Fibroblast of peridontal ligament (primary cell): Measurements from ENCODE around the gene SSTR3.
A peak's percentile ranks its signal among the peaks of the same experiment; 100 is the strongest.

Experiments
- DNase-seq: peaks from one replicate; pipeline ENCODE4 v3.0.0-alpha.2; 2010; ENCODE audit errors: extremely low read depth

SSTR3 gene

DNA sequence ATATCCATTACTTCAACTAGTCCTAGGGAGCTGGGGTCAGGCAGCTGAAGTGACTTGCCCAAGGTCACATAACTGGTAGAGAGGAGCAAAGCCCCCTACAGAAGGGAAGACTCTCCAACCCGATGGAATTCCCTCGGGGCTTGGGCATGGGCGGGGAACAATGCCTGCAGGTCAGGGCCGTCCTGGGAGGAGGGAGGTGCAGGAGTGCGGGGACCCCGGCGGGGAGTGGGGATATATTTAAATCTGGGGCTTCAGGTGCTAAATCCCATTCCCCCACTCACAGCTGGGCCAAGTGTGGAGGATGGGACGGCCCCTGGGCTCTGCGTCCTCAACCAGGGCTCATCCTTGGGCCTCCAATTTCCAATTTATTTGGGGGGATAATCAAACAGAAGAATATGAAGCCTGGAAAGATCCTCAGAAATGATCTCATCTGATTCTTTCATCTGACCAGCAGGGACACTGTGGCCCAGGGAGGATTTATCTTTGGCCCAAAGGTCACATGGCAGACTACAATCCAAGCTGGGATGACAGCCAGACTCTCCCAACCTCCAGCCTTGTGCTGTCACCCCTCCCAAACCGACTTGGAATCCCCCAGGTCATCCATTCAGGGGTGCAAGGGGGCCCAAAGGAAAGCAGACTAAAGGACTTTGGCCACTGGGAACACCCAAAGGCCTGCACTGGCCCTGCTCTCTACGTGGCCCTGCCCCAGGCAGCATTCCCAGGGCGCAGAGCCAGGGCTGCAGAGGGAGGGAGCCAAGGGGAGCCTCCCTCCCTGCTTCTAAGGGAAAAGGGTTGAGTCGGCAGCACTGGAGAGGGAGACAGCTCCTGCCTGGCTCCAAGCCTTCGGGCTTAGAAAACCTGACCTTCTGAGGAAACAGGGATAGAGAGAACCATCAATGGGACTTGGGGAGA, 15.5 kb downstream of the SSTR3 start:
- DNase-seq = peak; percentile 87

DNA sequence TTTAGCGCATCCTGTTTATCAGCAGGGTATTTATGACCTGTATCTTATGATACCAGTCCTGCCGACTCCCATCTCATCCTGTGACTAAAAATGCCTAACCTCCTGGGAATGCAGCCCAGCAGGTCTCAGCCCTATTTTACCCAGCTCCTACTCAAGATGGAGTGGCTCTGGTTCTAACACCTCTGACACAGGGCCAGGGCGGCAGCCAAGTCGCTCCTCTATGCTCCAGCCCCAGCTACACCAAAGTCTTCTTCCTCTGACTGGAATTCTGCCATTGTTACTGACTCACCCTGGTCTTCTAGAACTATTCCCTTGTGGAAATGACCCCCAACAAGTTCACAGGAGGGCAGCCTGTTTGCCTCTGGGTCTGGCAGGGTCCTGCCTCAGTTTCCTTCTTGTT, 16.4 kb downstream of the SSTR3 start:
- no peak for DNase-seq

DNA sequence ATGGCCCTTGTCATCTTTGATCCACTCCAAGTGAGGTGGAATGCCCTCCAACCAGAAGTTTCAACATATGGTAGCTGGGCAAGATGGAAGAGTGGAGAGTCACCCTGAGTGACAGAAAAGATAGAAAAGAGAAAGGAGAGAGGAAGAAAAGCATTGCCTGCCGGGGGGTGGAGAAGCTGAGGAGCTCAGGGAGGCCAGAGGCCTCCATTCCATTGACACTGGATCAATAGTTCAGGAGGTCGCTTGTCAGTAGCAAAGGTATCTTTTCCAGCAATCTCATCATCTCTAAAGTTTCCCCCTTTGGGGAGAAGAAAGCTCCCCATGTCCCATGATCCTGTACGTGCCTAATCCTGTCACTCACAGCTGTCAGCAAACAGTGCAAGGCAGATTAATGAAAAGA, 17.5 kb downstream of the SSTR3 start:
- DNase-seq = no peak

DNA sequence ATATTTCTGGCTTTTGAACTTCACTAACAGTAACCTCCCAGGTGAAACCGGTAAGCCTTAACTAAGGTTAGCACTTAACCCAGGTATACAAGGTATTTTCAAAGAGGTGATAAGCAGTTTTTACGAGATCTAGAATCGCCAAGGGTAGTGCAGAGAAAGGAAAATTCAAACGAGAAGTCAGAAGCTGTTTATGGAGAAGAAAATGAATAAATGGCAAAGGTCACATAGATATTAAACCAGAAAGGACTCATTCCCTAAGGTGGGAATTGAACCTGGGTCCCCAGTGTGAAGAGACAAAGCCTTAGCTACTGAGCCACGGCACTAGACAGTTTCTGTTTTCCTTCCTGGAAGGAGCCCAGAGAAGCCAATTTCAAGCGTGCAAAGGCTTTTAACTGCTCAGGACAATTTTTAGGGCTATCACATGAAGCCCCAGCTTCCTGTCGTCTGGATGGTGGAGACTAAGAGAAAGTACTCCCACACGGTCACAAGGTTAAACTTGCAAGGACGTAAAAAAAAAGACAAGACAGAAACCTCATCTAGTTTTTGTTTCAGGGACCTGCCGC, 18.6 kb downstream of the SSTR3 start:
- peak; percentile 63 for DNase-seq

DNA sequence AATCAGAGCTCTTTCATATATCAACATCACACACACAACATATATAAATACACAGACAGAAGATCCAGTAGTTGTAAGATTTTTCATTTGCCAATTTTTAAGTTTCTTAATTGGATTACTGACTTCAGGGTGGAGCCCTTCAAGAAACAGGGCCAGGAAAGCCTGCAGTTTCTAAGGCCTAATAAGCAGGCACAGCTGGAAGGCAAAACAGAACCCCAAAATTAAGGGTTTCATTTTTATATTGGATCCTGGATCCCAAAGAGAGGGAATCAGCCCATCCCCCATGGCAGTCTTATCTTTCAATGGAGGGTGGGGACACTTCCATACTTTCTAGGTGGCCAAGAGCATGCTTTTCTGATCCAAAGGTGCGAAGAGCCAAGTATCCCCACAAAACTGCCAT, 19.5 kb downstream of the SSTR3 start:
- no peak for DNase-seq

DNA sequence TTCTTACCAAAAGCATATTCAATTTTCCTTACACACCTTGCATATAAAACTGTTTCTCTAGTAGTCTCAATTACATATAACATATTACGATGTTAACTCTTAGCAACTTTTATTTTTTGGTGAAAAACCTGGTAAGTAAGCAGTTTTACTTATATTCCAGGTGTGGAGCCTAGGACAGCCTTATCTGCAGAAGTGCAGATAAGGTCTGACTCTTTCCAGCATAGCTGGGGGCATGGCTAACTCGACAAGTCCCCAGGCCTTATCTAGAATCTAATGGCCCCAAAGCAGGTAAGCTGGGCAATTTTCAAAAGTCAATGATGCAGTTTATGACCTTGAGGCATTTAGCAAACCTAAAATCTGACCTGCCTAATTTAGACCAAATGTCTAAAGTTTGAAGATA, 20.1 kb downstream of the SSTR3 start:
- DNase-seq = no peak

DNA sequence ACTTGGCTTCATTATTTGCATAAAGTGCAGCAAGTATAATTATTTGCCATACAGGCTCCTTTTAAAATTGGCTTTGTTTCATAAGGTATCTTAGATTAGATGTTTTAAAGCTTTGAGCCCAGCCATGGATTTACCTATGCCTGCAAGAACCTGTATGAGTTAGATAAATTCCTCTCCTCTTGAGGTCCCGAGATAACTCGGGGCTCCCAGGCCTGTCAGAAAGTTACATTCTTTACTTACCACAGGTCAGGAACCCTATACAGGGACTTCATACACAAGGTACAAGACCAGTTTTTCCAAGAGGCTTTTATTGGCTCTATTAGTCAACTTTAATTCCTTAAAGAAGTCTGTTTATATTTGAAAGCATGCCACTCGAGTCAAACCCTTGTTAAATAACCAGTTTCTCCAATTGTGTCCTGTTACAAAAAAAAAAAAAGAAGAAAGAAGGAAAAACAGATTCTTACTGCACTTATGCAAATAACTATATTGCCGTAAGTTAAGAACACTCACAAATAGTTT, 22.0 kb downstream of the SSTR3 start:
- DNase-seq = no peak

DNA sequence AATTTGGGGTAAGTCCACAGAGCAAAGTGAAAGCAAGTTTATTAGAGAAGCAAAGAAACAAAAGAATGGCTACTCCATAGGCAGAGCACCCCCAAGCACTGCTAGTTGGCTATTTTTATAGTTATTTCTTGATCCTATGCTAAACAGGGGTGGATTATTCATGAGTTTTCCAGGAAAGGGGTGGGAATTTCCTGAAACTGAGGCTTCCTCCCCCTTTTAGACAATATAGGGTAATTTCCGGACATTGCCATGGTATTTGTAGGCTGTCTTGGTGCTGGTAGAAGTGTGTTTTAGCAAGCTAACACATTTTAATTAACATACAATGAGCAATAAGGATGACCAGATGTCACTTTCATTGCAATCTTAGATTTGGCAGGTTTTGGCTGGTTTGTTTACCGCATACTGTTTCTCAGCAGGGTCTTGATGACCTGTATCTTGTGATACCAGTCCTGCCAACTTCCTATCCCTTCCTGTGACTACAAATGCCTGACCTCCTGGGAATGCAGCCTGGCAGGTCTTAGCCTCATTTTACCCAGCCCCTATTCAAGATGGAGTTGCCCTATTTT, 23.3 kb downstream of the SSTR3 start:
- DNase-seq = no peak

DNA sequence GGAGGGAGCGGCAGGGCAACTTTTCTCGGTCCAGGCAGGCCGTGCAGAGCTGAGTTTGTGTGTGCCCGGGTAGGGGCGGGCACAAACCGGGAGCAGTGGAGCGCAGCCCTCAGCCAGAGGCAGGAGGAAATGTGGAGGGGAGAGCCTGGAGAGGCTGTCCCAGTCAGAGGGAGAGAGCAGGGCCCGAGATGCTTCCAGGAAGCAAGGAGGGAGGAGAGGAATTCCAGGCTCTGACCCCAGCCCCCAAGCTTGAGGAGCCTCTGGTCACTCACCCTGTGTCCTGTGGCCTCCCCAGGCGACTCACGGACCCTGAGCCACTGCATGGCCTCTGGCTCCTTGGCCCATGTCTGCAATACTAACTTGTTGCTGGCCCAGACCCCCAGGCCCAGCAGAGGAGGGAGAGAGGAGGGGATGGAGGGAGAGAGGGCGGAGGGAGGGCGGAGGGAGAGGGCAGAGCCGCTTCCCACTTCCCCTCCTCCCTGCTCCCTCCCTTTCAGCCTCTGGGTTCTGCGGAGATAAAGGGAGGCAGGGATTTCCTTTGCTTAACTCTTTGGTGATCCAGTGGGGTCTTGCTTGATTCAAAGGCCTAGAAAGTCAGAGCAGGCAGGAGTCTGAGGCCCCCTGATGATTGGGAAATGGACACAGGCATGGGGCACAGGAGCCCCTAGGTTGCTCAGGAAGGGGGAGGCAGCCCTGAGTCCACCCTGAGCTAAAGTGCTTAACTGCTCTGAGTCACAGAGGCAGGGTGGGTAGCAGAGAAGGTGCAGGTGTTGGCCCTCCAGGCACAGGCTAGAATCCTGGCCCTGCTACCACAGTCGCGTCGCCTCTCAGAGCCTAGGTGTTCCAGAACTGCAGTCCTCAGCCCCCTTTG, 24.2 kb downstream of the SSTR3 start, which contains the start of gene C1QTNF6:
C1QTNF6 (minus strand) TSS at position 357 of the 871 bp plus-strand sequence; CDS start at position 323, 34 bp downstream.
- peak; percentile 43 for DNase-seq

DNA sequence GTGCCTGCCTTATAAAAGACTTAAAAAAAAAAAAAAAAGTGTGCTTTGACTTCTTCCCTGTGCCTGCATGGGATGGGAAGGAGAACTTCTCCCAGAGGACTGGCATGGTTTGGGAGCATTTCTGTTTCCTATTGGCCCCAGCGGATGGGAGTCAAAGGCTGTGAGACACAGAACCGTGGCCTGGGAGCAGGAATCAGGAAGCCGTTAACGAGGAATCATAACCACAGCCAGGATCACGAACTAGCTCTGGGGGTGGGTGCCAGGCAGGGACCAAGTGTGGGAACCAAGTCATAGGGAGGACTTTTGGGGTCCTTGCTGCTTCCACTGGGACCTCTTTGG, 24.8 kb downstream of the SSTR3 start:
- DNase-seq = peak; percentile 36

DNA sequence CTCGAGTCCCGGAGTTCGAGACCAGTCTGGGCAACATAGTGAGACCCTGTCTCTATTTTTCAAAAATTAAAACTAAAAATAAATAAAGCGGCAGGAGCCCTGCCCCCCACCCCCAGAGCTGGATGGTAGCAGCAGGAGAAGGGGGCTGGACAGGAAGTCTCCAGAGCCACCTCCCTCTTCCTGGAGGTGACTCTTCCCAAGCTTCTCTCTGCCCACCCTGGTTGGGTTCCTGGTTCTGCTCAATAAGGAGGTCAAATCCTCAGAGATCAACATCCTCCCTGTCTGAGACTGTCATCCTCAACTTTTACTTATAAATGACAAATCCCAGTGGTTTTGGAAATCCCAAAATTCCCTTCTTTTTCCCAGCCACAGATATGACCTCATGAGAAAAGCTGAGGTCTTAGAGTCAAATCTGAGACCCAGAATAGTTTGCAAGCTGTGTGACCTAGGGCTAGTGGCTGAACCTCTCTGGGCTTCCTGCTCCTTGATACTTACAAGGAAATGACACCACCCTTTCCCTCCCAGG, 25.2 kb downstream of the SSTR3 start:
- DNase-seq = no peak

DNA sequence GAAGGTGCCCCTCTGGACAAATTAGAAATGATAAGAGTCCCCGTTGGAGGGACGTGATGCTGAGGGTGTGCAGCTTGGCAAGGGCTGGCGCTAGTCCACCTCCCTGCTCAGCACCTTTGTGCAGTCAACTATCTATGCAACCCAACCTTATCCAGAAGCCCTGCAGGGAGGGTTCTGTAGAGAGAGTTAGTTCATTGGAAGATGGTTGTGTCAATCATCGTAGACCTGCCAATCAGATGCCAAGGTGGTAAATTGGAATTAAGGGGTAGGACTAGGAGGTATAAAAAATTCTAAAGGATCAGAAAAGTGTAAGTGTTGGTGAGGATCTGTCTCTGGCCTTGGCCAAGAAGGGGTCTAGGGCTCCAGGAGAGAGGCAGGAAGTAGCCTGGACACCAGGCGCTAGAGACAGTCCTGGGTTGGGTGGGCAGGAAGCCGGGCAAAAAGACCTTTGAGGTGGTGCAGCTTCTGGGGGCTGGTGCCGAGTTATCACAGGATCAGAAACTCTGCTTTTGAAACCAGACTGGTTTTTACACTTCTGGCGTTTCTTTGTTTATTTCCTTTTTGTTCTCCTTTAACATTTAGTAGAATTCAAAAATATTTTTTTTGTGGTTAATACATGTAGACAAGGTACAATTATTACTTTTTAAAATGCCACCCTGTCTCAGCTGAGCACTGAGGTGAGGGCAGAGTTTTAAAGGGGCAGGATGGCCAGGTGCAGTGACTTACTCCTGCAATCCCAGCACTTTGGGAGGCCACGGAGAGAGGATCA, 25.9 kb downstream of the SSTR3 start:
- DNase-seq = peak; percentile 91

DNA sequence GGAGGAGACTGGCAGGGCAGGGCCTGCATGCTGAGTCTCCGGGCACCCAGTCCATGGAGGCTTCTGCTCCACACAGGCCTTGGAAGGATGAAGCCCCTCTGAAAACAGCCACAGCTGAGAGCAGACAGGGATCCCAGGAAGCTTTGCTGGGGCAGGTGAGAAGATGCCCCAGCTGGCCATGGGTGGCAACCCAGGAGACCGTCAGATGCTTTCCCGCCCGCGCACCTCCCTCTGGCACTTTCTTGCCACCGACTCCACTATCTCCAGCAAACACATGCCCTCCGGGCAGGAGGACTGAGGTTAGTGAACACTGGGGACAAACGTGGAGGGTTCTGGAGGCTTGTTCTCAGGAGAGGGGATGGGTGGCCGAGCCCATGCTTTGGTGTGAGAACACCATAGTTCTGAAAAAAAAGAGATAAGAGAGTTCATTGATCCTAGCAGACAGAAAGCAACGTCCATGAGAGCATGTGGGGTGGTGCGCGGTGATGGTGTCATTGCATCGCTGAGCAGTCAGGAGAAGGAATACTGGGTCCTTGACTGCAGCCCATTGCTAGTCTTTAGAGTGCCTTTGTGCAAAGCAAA, 26.5 kb downstream of the SSTR3 start:
- no peak for DNase-seq

DNA sequence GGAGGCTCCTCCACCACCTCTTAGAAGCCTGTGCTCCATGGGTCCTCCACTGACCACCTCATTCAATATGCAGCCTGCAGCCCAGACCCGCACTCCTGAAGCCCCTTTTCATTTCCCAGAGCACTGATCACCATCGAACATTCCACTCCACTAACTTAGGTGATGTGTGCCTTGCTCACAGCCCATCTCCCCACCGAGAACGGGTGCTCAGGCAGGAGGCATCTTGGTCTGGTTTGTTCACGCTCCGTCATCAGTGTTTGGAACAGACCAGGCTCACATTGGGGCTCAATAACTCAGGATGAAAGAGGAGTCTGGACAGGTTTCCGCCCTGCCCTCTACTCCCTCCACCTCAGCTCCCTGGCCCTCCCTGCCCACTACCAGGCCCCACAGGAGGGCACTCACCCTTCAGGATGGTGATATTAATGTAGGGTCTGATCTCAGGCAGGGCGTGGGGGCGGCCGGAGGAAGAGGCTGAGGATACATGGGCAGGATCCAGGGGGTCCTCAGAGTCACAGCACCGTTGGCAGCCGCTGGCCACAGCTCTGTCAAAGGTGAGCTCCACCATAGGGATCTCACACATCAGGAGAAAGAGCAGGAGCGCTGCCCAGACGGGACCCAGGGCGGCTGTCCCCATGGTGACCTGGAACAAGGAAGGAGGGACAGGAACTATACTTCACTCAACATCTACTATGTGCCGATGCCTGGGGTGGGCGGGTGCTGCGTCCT, 27.3 kb downstream of the SSTR3 start:
- DNase-seq = no peak

DNA sequence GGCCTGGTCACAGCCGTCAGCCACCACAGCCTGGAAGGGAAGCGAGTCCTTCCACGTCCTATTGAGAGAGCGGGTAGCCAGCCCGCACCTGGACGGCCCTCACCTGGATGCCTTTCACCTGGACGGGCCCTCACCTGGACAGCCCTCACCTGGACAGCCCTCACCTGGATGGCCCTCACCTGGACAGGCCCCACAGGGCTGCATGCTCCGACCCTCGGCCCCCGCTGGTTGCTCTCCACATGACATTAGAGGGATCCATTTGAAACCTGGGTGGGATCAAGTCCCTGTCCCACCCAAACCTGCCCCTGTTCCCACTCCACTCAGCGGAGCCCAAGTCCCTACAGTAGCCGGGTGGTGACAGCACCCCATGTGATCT, 27.9 kb downstream of the SSTR3 start:
- DNase-seq = no peak

DNA sequence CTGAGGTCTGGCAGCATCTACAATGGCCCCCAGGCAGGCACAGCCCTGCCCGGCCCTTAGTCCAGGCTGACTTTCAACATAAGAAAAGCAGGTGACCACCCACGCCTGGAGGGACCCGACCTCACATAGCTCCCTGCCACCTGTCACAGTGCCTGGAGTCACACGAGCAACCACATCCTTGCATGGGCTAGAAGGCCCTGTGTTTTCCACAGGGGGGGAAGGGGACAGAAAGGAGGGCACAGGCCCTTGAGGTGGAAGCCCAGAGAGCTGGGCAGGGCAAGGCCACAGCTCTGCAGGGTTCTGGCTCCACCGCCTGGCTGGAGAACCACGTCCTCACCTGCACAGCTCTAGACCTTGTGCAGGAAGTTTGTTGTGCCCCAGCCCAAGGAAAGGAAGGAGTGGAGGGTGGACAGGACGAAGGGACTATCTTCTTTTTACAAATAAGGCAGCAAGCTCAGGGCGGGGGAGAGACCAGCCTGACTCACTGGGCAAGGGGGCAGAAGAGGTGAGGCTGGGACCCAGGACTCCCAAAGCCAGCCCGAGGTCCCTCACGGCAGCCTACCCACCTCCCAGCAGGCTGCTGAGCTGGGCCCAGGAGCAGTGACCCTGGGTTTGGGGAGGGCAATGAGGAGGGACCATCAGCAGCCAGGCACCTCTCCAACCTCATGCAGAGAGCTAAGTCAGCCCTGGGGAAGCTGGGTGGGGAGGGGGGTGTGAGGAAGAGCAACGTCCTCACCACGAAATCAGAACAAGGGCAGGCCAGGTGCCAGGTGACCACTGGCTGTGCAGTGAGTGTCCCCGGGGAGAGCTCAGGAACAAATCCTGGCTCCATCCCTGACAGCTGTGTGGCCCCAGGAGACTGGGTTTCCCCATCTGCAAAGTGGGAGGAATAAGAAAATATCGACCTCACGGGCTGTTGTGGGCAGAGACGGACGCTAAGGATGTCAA, 28.6 kb downstream of the SSTR3 start:
- DNase-seq = no peak

DNA sequence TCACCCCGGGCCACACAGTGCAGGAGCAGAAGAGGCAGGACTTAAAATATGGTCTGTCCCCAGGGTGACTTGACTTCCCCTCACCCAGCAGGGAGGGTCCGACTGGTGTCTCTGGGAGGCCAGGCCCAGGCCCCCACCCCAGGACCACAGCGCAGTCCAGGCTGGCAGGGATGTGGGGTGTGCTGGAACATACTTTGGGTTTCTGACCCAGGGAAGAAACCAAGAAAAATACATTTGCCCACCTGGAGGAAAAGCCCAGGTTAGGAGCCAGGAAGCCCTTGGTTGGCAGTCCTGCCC, 29.4 kb downstream of the SSTR3 start:
- DNase-seq = no peak

DNA sequence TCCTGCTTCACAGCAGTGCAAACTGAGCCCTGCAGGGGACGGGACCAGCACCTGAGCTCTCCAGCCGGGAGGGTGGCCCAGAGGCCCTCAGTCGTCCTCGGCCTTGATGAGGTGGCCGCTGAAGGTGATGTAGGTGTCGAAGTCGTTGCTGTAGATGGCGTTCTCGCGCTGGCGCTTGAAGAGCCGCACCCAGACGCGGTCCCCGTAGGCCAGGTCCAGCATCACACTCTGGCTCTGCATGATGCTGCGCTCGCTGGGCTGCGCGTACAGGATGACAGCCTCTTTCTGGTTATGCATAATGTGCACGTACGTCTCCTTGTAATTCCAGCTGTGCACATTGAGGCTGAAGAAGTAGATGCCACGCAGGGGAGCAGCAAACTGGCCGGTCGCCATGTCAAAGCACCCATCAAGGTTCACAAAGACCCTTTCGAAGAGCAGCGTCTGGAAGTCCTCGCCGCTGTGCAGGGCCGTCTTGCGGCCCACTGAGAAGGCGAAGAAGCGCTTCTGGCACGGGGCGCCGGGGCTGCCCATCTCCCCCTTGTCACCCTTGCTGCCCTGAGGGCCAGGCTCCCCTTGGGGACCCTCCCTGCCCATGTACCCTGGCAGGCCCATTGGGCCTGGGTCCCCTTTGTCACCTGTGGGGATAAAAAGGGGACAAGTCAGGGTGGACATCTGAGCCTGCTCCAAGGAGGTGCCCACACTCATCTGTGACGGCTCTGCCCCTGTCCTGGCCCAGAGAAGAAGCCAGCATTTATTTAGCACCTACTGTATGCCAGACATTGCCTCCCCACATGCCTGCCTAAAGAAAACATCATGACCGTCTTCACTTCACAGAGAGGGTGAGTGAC, 30.0 kb downstream of the SSTR3 start:
- no peak for DNase-seq
